HK-2 (cell line): Measurements from ENCODE around the gene TBC1D3B.
A peak's percentile ranks its signal among the peaks of the same experiment; 100 is the strongest.
"Not testable (repeated sequence)": the region's sequence is repeated elsewhere in the genome, so short reads cannot be mapped to it uniquely, and the experiment has no call there.

Experiments used
- DNase-seq: peaks from one replicate; pipeline ENCODE4 v3.0.0-alpha.2; 2018; ENCODE audit not compliant: unreplicated experiment

TBC1D3B gene

DNA sequence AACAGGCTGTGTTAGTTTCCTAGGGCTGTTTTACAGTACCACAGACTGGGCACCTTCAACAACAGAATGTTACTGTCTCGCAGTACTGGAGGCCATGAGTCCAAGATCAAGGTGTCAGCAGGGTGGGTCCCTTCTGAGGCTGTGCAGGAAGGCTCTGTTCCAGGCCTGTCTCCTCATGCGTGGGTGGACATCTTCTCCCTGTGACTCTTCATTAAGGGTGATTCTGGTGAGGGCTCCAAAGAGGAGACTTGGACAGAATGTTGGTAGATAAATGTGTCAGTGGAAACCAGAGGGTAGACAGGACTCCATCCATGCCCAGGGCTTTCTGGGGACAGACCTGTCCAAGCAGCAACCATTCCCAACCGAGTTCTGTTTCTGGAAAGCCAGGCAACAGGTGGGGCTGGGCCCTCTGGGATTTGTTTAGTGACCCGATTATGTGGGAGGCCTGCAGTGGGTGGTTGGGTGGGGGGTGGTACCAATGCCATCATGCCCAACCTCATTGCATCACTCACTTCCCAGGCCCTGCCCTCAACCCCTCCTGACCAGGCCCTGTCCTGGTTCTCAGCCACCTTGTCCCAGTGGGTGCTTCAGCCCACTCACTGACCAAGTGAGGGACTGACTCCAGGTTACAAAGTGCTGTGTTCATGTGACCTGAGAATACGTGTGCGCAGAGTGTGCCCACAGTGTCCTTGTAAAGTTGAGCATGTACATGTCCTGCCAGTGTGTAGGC lies 5.2 kb upstream of the TBC1D3B start:
- not testable (repeated sequence) for DNase-seq

- DNase-seq, result not testable (repeated sequence)
Observed at GRCh38 chr17:36168836-36169235, 7.6 kb downstream of the TBC1D3B start.

DNA sequence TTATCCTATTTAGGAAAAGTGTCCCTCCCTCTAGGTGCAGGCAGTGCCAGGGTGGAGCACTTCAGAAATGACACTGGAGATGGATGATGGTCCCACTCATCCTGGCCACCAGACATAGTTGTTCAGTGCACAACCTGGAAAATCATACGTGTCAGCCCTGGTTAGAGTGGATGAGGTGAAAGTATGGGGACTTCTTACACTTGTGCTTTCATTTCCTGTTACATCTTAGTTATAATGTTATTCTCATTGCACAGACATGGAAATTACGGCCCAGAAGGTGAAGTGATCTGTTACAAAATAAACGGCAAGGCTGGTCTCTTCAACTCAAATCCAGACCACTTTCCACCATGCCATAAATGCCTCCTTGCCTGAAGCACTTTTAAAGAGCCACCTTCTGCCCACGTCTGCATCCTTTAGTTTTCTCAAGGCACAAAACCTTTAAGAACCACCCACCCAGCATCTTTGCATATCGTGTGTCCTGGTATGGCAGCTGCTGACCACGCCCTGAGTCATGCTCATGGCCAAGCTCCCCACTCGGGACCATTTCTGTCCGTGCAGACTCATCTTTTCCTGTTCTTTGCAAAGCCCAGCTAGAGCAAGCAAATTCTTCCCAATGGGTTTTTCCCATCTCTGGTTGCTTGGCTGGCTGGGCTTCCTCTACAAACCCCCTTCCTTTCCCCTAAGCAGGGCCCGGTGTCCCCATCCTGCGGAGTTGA lies 22.4 kb downstream of the TBC1D3B start:
- DNase-seq, result no peak

- no peak for DNase-seq
Observed at GRCh38 chr17:36152639-36153120, 23.8 kb downstream of the TBC1D3B start.

- no peak for DNase-seq
Observed at GRCh38 chr17:36151891-36152638, 24.4 kb downstream of the TBC1D3B start.

DNA sequence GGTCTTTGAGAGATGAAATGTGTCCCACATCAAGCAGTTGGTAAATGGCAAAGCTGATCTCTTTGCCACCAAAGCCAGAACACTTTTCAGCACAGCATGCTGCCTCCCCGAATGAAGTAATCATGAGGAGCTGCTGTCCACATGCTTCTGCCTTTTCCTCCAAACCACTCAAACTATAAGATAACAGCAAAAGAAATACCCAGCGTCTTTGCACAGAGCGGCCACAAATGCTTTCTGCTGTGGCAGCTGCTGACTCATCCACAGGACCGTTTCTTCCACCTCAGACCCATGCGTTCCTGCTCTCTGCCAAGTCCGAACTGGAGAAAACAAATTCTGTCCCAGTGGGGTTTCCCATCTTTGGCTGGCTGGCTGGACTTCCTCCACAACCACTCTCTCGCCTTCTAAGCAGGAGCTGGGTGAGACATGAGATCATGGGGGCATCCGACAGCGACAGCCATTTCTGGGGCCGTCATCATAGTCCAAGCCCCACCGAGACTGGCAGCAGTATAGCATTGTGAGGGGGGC lies 27.1 kb downstream of the TBC1D3B start:
- DNase-seq, result peak; percentile 23

GRCh38 chr17:36148559-36149295 lies 27.7 kb downstream of the TBC1D3B start:
- peak; percentile 74 for DNase-seq

GRCh38 chr17:36147601-36148000 lies 28.8 kb downstream of the TBC1D3B start:
- DNase-seq, result no peak

- no peak for DNase-seq
Observed at GRCh38 chr17:36144981-36145729, 31.3 kb downstream of the TBC1D3B start.

GRCh38 chr17:36144014-36144413 lies 32.4 kb downstream of the TBC1D3B start:
- no peak for DNase-seq

DNA sequence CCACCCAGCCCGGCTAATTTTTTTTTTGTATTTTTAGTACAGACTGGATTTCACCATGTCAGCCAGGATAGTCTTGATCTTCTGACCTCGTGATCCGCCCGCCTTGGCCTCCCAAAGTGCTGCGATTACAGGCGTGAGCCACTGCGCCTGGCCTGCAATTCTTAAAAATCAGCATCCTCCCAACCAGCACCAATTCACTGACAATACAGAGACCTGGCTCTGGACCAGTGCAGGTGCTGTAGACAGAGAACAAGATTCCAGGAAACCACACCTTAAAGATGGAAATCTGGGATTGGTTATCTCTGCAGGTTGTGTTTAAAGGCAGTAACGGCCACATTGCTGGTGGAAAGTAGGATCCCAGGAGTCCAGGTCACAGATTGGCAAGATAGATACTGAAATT lies 33.6 kb downstream of the TBC1D3B start:
- no peak for DNase-seq

DNA sequence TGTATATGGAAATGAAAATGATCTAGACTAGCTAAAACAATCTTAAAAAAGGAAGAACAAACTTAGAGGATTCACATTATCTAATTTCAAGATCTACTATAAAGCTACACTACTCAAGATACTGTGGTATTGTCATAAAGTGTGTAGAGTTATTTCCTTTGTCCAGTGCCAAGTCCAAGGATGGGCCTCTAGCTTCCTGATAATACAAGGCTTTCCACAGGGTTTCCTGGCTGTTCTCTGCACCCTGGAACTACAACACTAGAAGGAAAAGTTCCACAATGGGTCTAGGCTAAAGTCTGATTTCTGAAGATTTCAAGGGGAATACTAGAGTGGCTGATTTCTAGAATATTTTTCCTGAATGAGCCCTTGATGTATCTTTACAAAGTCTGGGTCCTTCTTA lies 34.2 kb downstream of the TBC1D3B start:
- no peak for DNase-seq

DNA sequence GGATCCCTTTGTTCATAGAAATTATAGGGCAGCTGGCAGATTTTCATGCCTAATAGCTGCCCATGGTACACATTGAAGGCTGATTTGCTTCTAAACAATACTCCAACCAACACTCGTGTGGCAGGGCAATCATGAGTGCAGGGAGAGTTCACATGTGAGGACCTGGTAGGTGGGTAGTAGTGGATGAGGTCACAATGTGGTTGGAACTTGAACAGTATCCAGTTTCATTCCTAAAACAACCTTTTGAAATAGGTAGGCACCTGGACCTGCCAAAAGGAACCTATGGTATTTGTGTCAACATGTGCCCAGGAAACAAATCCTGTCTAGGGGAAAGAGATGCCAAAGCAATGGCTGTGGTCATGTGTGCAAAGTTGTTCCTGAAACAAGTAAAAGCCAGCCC lies 40.0 kb downstream of the TBC1D3B start:
- no peak for DNase-seq

- no peak for DNase-seq
Observed at GRCh38 chr17:36136036-36136435, 40.4 kb downstream of the TBC1D3B start.

- DNase-seq, result no peak
Observed at GRCh38 chr17:36135465-36135864, 41.0 kb downstream of the TBC1D3B start.

DNA sequence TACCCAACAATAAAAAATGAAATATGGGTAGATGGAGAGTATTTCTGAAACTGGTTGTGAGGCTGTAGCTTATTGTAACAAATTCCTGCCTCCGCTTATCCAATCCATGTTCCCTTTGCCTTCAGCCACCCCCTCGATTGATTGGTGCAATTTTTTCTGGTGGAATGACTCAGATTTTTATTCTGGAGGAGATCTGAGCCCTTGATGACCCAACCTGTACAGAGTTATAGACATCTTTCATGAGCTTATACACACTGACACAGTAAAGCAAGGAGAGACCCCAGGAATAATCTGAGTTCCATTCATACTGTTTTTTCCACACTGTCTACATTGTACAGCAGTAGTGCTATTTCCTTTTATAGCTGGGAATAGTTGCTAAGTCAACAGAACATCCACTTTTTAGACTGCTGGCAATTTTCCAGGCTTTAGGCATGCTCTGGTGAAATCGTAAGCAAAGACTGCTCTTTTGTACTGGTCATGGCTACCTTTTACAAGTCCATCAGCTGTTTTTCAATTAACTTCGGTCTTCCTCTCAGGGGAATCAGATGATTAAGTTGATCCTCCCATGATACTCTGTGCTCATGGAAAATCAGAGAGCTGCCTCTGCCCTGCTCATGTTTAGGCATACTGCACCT lies 42.7 kb downstream of the TBC1D3B start:
- no peak for DNase-seq

GRCh38 chr17:36132421-36132831 lies 44.0 kb downstream of the TBC1D3B start:
- DNase-seq, result no peak

DNA sequence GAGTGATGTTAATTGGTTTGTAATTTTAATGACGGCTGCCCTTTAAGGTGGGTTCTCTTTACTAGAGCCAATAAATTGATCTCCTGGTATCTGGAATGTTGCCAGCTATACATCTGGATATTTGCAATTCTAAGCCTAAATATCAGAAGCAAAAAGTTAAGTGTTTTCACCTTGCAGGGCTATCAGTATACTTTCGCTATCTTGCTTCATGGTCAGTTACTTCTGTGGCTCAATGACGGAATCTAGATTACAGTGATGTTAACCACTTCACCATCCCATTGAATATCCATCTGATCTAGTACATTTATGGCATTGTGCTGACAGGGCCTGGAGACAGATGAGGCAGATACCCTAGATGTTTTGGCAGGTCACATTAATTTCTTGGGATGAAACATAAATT lies 44.5 kb downstream of the TBC1D3B start:
- no peak for DNase-seq

DNA sequence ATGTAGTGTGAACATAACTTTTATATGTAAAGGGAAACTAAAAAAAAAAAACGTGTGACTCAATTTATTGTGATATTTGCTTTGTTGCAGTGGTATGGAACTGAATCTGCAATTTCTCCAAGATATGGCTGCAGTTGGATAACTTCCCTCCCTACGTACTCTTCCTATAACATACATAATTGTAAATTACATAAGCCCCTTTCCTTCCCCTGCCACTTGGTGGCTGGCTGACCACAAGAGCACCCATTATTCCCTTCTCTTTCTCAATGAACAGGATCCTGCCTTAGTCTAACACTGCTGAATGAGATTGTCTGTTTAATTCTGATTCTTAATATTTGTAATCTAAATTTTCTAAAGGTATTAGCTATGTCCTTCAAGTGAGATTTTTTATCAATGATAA lies 45.0 kb downstream of the TBC1D3B start:
- no peak for DNase-seq

- no peak for DNase-seq
Observed at GRCh38 chr17:36130346-36130745, 46.1 kb downstream of the TBC1D3B start.
